ENCODE measurements around the gene IL18R1. TPM values are rescaled to one million over a fixed set of nuclear protein-coding genes. Genes with fewer than 3 reads are reported as not detected.

Gene IL18R1
- total RNA-seq, 1 experiment from 2014 or later = 0.37 TPM

- in situ Hi-C loops (cut with HindIII; ENCODE audit: low pct_unique_long_range_greater_than_20kb, low sequenced_read_pairs) = no loop called here
- DNase-seq (ENCODE audit: low read depth, low spot score) = no peak
Observed at GRCh38 chr2:102368461-102369109, 13.0 kb downstream of the IL18R1 start.

- in situ Hi-C loops (cut with HindIII; ENCODE audit: low pct_unique_long_range_greater_than_20kb, low sequenced_read_pairs) = no loop called here
- DNase-seq (ENCODE audit: low read depth, low spot score) = no peak
Observed at GRCh38 chr2:102369866-102370265, 14.3 kb downstream of the IL18R1 start.

- in situ Hi-C loops (cut with HindIII; ENCODE audit: low pct_unique_long_range_greater_than_20kb, low sequenced_read_pairs) = no loop called here
- DNase-seq (ENCODE audit: low read depth, low spot score) = no peak
Observed at GRCh38 chr2:102376052-102376591, 20.5 kb downstream of the IL18R1 start.

DNA sequence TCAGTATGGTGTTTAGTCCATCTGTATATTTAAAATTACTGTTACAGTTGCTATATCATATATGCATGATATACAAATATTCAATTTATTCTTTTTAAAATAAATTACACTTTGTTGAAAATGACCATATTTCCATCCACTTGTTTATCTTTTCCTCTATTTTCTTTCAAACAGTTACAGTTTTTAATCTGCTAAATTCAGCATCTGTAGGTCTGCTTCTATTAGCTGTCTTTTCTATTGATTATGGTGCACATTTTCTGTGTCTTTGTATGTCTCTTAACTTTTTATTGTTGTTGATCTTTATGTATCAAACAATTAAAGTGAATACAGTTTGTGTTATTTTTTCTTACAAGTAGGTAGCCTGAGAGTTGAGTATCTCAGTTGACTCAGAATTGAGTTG is 28.1 kb downstream of the IL18R1 start:
- in situ Hi-C loops (cut with HindIII; ENCODE audit: low pct_unique_long_range_greater_than_20kb, low sequenced_read_pairs) = no loop called here
- DNase-seq (ENCODE audit: low read depth, low spot score) = no peak

GRCh38 chr2:102385522-102385921 is 29.9 kb downstream of the IL18R1 start:
- DNase-seq (ENCODE audit: low read depth, low spot score) = no peak
- in situ Hi-C loops (cut with HindIII; ENCODE audit: low pct_unique_long_range_greater_than_20kb, low sequenced_read_pairs) = no loop called here

DNA sequence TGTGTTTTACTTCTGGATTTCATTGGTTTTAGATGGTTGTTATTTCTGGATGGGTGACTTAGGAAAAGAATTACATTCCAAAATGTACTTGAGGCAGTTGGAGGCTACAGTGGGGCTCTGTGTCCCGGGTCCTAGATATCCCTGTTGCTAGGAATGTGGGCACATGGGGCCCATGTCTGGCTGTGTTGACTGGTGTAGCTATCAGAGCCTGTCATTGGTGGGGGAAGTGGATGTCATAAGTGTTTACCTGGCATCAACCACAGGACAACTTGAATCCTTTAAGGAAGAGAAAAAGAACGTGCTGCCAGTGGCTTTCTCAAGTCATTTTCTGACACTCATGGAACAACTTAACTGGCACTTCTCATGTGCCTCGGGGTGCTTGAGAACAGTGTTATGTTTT is 30.4 kb downstream of the IL18R1 start:
- no peak for DNase-seq (ENCODE audit: low read depth, low spot score)
- in situ Hi-C loops (cut with HindIII; ENCODE audit: low pct_unique_long_range_greater_than_20kb, low sequenced_read_pairs) = no loop called here

DNA sequence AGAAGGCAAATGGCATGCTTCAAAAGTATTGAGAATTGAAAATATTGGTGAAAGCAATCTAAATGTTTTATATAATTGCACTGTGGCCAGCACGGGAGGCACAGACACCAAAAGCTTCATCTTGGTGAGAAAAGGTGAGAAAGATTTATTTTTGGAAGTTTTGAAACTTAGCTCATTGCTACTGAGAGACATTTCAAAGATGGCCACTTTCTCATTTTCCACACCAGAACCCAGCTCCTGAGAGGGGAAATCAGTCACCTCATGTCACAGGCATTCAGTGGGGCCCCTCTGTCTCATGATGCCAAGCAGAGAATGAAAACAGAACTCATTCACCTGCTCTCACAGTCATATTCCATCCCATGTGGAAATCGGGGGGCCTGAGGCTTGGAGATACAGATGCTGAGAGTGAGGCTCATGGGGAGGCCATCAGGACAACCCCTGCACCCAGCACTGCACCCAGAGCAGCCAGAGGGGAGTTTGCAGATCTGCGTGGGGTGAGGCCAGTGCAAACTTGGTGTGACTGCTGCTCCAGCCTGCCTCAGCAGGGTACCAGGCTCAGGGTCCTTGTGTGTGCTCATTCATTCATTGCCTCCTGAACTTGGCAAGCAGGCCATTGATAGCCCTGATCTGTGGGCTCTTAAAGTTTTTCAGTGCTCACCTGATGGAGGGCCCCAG is 31.4 kb downstream of the IL18R1 start:
- no peak for DNase-seq (ENCODE audit: low read depth, low spot score)
- in situ Hi-C loops (cut with HindIII; ENCODE audit: low pct_unique_long_range_greater_than_20kb, low sequenced_read_pairs) = no loop called here

DNA sequence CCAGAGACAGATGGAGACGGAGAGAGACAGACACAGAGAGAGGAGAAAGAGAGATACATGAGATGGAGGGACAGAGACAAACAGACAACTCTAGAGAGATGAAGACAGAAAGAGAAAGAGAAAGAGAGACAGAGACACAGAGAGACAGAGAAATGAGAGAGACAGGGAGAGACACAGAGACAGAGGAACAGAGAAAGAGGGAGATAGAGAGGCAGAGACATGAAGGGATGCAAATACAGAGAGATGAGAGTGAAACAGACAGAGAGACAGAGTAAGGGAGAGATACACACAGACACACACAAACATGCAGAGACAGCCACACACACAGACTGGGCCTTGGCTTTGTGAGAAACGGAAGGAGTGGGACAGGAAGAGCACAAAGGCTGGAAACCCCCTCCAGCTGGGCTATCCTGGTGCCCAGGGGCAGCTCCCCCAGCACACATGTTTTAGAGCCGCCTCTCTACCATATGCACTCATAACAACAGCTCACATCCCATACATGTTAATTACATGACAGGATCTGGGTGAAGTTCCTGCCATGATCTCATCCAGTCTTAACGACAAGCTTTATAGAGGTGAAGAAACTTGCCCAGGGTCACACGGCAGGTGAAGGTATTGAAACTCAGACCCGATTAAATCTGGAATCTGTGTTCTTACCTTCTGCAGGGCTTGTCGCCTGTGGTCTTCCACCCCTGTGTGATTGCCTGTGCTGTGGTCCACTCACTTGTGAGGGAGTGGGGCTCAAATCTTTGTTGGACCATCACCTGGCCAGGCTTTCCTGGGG is 32.4 kb downstream of the IL18R1 start:
- in situ Hi-C loops (cut with HindIII; ENCODE audit: low pct_unique_long_range_greater_than_20kb, low sequenced_read_pairs) = no loop called here
- no peak for DNase-seq (ENCODE audit: low read depth, low spot score)

DNA sequence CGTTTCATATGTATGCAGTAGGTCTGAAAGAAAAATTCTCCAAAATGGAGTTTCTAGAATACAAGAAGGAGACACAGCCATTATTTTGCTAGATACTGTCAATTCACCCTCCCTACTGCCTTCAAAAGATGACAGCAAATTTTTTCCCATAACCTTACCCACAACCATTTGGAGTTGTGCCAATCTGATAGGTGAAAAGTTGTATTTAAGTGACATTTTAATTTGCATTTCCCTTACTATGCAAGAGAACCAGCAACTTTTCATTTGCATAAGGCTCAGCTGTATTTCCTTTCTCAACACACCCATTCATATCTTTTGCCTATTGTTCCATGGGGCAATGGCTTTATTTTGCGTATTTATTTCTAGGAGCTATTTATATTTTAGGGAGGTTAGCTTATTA is 36.0 kb downstream of the IL18R1 start:
- DNase-seq (ENCODE audit: low read depth, low spot score) = no peak
- in situ Hi-C loops (cut with HindIII; ENCODE audit: low pct_unique_long_range_greater_than_20kb, low sequenced_read_pairs) = no loop called here

GRCh38 chr2:102392096-102392495 is 36.5 kb downstream of the IL18R1 start:
- in situ Hi-C loops (cut with HindIII; ENCODE audit: low pct_unique_long_range_greater_than_20kb, low sequenced_read_pairs) = no loop called here
- no peak for DNase-seq (ENCODE audit: low read depth, low spot score)

- no peak for DNase-seq (ENCODE audit: low read depth, low spot score)
- in situ Hi-C loops (cut with HindIII; ENCODE audit: low pct_unique_long_range_greater_than_20kb, low sequenced_read_pairs) = no loop called here
Observed at GRCh38 chr2:102392942-102393341, 37.3 kb downstream of the IL18R1 start.

DNA sequence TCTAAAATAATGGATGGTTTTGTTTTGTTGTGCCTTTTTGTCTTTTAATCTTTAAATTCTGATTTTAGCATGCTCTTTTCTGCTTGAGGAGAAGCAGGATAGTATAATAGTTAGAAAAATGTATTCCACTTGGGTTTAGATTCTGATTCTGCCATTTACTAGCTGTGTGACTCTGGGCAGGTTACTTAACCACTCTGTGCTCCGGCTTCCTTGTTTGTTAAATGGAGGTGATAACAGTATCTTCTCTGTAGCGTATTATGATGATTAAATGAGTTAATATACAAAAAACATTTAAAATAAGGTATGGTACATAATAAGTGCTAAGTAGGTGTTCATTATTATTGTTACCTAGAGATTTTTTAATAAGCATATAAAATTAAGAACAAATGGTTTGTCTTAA is 40.4 kb downstream of the IL18R1 start:
- DNase-seq (ENCODE audit: low read depth, low spot score) = no peak
- in situ Hi-C loops (cut with HindIII; ENCODE audit: low pct_unique_long_range_greater_than_20kb, low sequenced_read_pairs) = no loop called here

DNA sequence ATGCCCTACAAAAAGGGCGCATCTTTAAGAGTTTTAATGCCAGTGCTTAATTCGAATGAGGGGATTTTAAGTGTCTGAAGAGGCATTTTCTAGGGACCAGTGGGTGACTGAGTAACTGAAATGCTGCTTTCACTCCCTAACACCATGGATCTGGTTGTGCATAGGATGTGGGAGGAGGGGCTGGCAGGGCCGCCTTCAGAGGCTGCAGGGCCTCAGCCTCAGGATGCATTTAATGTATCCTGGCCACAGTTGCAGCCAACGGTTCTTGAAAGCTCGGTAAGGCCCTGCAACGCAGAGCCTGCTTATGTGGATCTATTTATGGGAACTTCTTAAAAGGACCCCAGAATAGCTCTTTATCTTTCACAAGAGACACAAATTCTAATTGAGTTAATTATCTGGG is 41.6 kb downstream of the IL18R1 start:
- DNase-seq (ENCODE audit: low read depth, low spot score) = no peak
- in situ Hi-C loops (cut with HindIII; ENCODE audit: low pct_unique_long_range_greater_than_20kb, low sequenced_read_pairs) = no loop called here

- in situ Hi-C loops (cut with HindIII; ENCODE audit: low pct_unique_long_range_greater_than_20kb, low sequenced_read_pairs) = no loop called here
- DNase-seq (ENCODE audit: low read depth, low spot score) = no peak
Observed at GRCh38 chr2:102399499-102400141, 44.0 kb downstream of the IL18R1 start.

GRCh38 chr2:102401456-102401855 is 45.9 kb downstream of the IL18R1 start:
- in situ Hi-C loops (cut with HindIII; ENCODE audit: low pct_unique_long_range_greater_than_20kb, low sequenced_read_pairs) = no loop called here
- no peak for DNase-seq (ENCODE audit: low read depth, low spot score)

- no peak for DNase-seq (ENCODE audit: low read depth, low spot score)
- in situ Hi-C loops (cut with HindIII; ENCODE audit: low pct_unique_long_range_greater_than_20kb, low sequenced_read_pairs) = no loop called here
Observed at GRCh38 chr2:102401865-102402264, 46.3 kb downstream of the IL18R1 start.

- no peak for DNase-seq (ENCODE audit: low read depth, low spot score)
- in situ Hi-C loops (cut with HindIII; ENCODE audit: low pct_unique_long_range_greater_than_20kb, low sequenced_read_pairs) = no loop called here
Observed at GRCh38 chr2:102410952-102411351, 55.4 kb downstream of the IL18R1 start.

DNA sequence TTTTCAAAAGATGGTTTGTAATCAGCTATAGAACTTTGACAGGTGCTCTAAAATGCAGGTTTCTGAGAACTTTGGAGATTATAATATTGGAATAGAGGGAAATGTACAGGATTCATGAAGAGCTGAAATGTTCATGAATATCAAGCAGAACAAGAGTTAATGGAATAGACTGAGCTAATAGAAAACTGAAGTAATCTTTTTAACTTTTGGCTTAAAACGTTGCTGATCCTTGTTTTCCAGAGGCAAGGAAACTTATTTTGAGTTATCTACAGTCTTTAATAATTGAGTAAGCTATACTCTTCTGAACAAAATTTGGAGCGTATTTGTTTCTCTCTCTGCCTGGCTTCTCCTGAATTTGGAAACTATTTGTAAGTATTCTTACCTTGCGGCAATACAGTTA is 56.6 kb downstream of the IL18R1 start:
- in situ Hi-C loops (cut with HindIII; ENCODE audit: low pct_unique_long_range_greater_than_20kb, low sequenced_read_pairs) = no loop called here
- DNase-seq (ENCODE audit: low read depth, low spot score) = no peak

Data from SK-MEL-5 (cell line).